Keratinocyte (primary cell): Measurements from ENCODE around the gene PRSS16. TPM values are rescaled to one million over a fixed set of nuclear protein-coding genes. Genes with fewer than 3 reads are reported as not detected.

Experiments
- DNase-seq: peaks from one replicate; pipeline ENCODE4 v3.0.0-alpha.2; 2011; ENCODE audit warnings: low read depth, missing footprints, low spot score
- FAIRE-seq: peaks from 2 replicates; lab custom pipeline; 2011; peaks lifted over from hg19 to GRCh38; lab: Jason Lieb, UNC
- H2AFZ ChIP-seq: 2 replicates; pipeline ENCODE4 v1.6.0; 2012; ENCODE audit warnings: low read length, control low read depth, inconsistent platforms; ENCODE audit not compliant: control insufficient read depth
- H3K27ac ChIP-seq: 2 replicates; pipeline ENCODE4 v1.5.1; 2011; ENCODE audit warnings: low read length; ENCODE audit not compliant: control insufficient read depth, insufficient read depth
- H3K27me3 ChIP-seq: 3 replicates; pipeline ENCODE4 v1.6.0; 2011; ENCODE audit warnings: low read length; ENCODE audit not compliant: control insufficient read depth, insufficient read depth; ENCODE audit errors: extremely low read depth
- H3K36me3 ChIP-seq, 2 experiments: 2 replicates in 1 of 2; 3 replicates in 1 of 2; pipeline ENCODE4 v1.5.1; 2011; ENCODE audit warnings: low read length in 2 of 2, mild to moderate bottlenecking in 1 of 2; ENCODE audit not compliant: control insufficient read depth in 2 of 2, insufficient read depth in 2 of 2; ENCODE audit errors: extremely low read depth in 1 of 2
- H3K4me1 ChIP-seq: 3 replicates; pipeline ENCODE4 v1.5.1; 2011; ENCODE audit warnings: low read length; ENCODE audit not compliant: control insufficient read depth, insufficient read depth; ENCODE audit errors: extremely low read depth
- H3K4me2 ChIP-seq: 3 replicates; pipeline ENCODE4 v1.6.0; 2011; ENCODE audit warnings: low read depth, low read length; ENCODE audit not compliant: control insufficient read depth, insufficient read depth; ENCODE audit errors: extremely low read depth
- H3K4me3 ChIP-seq, 3 experiments: fragments of 200-600 bp in 1 of 3; sonication (generic) in 1 of 3; 2 replicates in 2 of 3; 3 replicates in 1 of 3; pipeline ENCODE4 v1.5.1; 2011 to 2016; ENCODE audit warnings: low read length in 3 of 3, mild to moderate bottlenecking in 3 of 3, control low read depth in 2 of 3, inconsistent platforms in 1 of 3, low read depth in 1 of 3, mixed read lengths in 1 of 3, mixed run types in 1 of 3, moderate library complexity in 1 of 3; ENCODE audit not compliant: control insufficient read depth in 2 of 3, insufficient read depth in 2 of 3; ENCODE audit errors: extremely low read depth in 1 of 3
- H3K79me2 ChIP-seq: 2 replicates; pipeline ENCODE4 v1.6.0; 2012; ENCODE audit warnings: low read length; ENCODE audit not compliant: control insufficient read depth, insufficient read depth
- H3K9ac ChIP-seq: 3 replicates; pipeline ENCODE4 v1.6.0; 2011; ENCODE audit warnings: low read length; ENCODE audit not compliant: control insufficient read depth, insufficient read depth; ENCODE audit errors: extremely low read depth
- H3K9me1 ChIP-seq: 3 replicates; pipeline ENCODE4 v1.6.0; 2011; ENCODE audit warnings: low read length; ENCODE audit not compliant: control insufficient read depth, insufficient read depth; ENCODE audit errors: extremely low read depth
- H3K9me3 ChIP-seq: 2 replicates; pipeline ENCODE4 v1.5.1; 2012; ENCODE audit warnings: low read depth, low read length; ENCODE audit not compliant: control insufficient read depth
- H4K20me1 ChIP-seq: 3 replicates; pipeline ENCODE4 v1.6.0; 2011; ENCODE audit warnings: low read length; ENCODE audit not compliant: control insufficient read depth, insufficient read depth; ENCODE audit errors: extremely low read depth
- CTCF ChIP-seq, 3 experiments: IDR thresholded peaks in 1 of 3; conservative IDR thresholded peaks in 1 of 3; optimal IDR thresholded peaks in 1 of 3; 2 replicates in 2 of 3; 3 replicates in 1 of 3; pipeline versions ENCODE3 to v1.5.1; 2011; ENCODE audit warnings: low read length in 3 of 3, mild to moderate bottlenecking in 3 of 3, moderate library complexity in 2 of 3, control low read depth in 1 of 3, inconsistent platforms in 1 of 3; ENCODE audit not compliant: insufficient read depth in 2 of 3; ENCODE audit errors: extremely low read depth in 1 of 3
- EZH2 ChIP-seq: IDR thresholded peaks from one replicate; pipeline ENCODE4 v1.6.1; 2012; ENCODE audit warnings: inconsistent platforms, mild to moderate bottlenecking, low read length, moderate library complexity
- dilution Hi-C: fragments of 300-500 bp; cut with MboI; formaldehyde crosslinking; loops from one replicate; pipeline ENCODE4 v1.7.0; 2020; ENCODE audit warnings: low sequenced_read_pairs; ENCODE audit not compliant: extremely low pct_ligation_motif_present
- polyA plus RNA-seq, 5 experiments: library from polyadenylated mRNA; depleted of rRNA in 3 of 5; stranded (reverse) in 3 of 5; stranded (forward) in 1 of 5; unstranded in 1 of 5; fragments of >200 nt; gene quantifications; 1 replicate in 1 of 5; 2 replicates in 3 of 5; 3 replicates in 1 of 5; pipeline versions ENCODE4 v1.2.1 to v1.2.3, GENCODE V29; 2011 to 2012; ENCODE audit warnings: missing spikeins in 2 of 5, low read depth in 1 of 5, low replicate concordance in 1 of 5

The PRSS16 gene
- polyA plus RNA-seq, 1 donor (not counting 4 experiments of a cell fraction or from before 2014, with no cell fraction given) = 8.9 TPM

DNA sequence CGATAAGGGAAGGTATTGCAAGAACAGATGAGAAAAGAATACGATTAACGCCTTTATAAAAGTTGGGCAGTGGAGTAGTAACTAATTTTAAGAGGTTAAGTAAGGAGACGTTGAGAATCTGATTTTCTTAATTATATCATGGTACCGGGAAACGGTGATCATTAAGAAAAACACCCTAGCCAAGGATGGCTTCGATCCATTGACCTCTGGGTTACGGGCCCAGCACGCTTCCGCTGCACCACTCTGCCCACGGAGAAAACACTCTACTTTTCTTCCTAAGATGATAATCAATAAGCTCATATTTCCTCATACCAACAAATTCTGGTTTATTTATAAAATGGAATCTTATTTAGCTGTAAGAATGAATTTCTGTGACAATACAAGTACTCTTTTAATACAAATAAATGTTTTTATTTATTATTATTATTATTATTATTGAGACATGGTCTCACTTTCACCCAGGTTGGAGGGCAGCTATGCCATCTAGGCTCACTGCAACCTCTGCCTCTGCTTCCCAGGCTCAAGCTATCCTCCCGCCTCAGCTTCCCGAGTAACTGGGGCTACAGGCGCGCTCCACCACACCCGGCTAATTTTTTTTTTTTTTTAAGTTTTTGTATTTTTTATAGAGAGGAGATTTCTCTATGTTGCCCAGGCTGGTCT is 56.2 kb downstream of the PRSS16 start:
- Histone ChIP-seq H3K36me3 (no peaks in the 10 kb centered on the region), H3K9ac (no peak overlapping the region), H2AFZ (no peak overlapping the region), H4K20me1 (no peaks in the 10 kb centered on the region), H3K27ac (no peak overlapping the region), H3K4me2 (peak overlapping the region; percentile 46), H3K4me3 (no peak overlapping the region), H3K4me1 (no peaks in the 10 kb centered on the region), H3K27me3 (no peaks in the 10 kb centered on the region), H3K9me3 (no peaks in the 10 kb centered on the region), H3K79me2 (no peaks in the 10 kb centered on the region), H3K9me1 (no peaks in the 10 kb centered on the region)
- DNase-seq (no peak), FAIRE-seq (no peak)
- dilution Hi-C loops = no loop called here
- TF ChIP-seq CTCF (optimal IDR thresholded peaks at IDR 0.05 in 1 of 3, IDR thresholded peaks at IDR 0.05 in 1 of 3, conservative IDR thresholded peaks at IDR 0.05 in 1 of 3; ENCODE audit: extremely low read depth in 1 of 3, insufficient read depth in 2 of 3, low read length in 3 of 3) = no peak
- no peak for TF ChIP-seq EZH2

Other genes with a start within 250 kb of the PRSS16 start
- gene POM121L2, start 64.6 kb downstream of the PRSS16 start, polyA plus RNA-seq = 0.01 TPM in 1 of 3 replicates, not detected in the others
- 3.0 to 4.5 TPM (median 3.7 TPM) in 3 replicates for gene ZNF391, start 141.1 kb downstream of the PRSS16 start, polyA plus RNA-seq
- 2.3 to 4.3 TPM (median 3.1 TPM) in 3 replicates for gene ZNF184, start 225.4 kb downstream of the PRSS16 start, polyA plus RNA-seq